Parathyroid adenoma (tissue), 2 donors: ENCODE measurements around the gene CSPG5.

Experiments
- H2AFZ ChIP-seq: fragments of 300-600 bp; sonication (generic); one replicate; pipeline ENCODE4 v1.7.0; 2017; ENCODE audit warnings: antibody characterized with exemption, mild to moderate bottlenecking
- H3K27ac ChIP-seq: fragments of 300-600 bp; sonication (generic); one replicate; pipeline ENCODE4 v1.7.0; 2017
- H3K27me3 ChIP-seq: fragments of 300-600 bp; sonication (generic); one replicate; pipeline ENCODE4 v1.7.0; 2017; ENCODE audit warnings: low read length; ENCODE audit not compliant: control insufficient read depth, insufficient read depth
- H3K36me3 ChIP-seq: fragments of 300-600 bp; sonication (generic); one replicate; pipeline ENCODE4 v1.7.0; 2017; ENCODE audit warnings: low read length; ENCODE audit not compliant: control insufficient read depth, insufficient read depth
- H3K4me1 ChIP-seq: fragments of 300-600 bp; sonication (generic); one replicate; pipeline ENCODE4 v1.7.0; 2017; ENCODE audit warnings: control low read depth
- H3K4me2 ChIP-seq: fragments of 300-600 bp; sonication (generic); one replicate; pipeline ENCODE4 v1.7.0; 2017; ENCODE audit warnings: low read length
- H3K4me3 ChIP-seq: fragments of 300-600 bp; sonication (generic); one replicate; pipeline ENCODE4 v1.7.0; 2017; ENCODE audit warnings: low read depth, low read length
- H3K79me2 ChIP-seq: fragments of 300-600 bp; sonication (generic); one replicate; pipeline ENCODE4 v1.7.0; 2017; ENCODE audit warnings: control low read depth
- H3K9ac ChIP-seq: fragments of 300-600 bp; sonication (generic); one replicate; pipeline ENCODE4 v1.7.0; 2017; ENCODE audit warnings: mild to moderate bottlenecking
- H3K9me3 ChIP-seq: fragments of 300-600 bp; sonication (generic); one replicate; pipeline ENCODE4 v1.7.0; 2017; ENCODE audit warnings: low read length; ENCODE audit not compliant: control insufficient read depth
- TF ChIP-seq, protein P1 (sequence below): fragments of 300-600 bp; sonication (generic); IDR thresholded peaks from one replicate; pipeline ENCODE4 v1.7.0; 2017; ENCODE audit warnings: antibody characterized with exemption, mild to moderate bottlenecking
- donor health status: primary hyperparathyroidism.

CSPG5 gene

DNA sequence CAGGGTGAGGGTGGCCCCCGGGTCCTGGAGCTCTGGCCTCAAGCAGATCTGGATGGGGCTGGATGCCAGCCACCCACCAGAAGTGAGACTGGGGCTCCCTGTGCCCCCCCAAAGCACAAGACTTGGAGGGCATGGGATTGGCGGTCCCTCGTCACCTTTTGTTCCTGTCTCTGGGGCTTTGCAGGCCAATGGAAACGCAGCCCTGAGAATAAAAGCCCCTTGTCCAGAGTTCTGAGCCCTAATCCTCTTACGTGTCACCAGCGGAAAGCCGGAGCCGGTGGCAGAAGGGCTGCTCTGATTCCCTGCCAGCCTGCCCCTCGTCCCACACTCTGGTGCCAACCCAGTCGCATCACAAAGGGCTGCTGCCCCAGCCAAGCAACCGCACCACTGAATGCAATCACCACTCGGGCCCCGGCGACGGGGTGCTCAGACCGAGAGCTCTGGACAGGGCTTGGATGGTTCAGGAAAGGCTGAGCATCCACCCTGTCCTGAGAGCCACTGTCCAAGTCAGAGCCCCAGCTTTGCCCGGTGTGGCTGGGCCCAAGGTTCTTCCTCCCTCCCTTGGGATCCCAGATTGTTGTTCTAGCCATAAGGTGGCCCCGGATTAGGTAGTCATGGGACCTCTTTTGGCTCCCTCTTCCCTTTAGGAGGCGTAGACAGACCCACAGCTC lies 42.3 kb downstream of the CSPG5 start:
- no peak overlapping the region for H2AFZ ChIP-seq
- TF ChIP-seq, protein P1, sequence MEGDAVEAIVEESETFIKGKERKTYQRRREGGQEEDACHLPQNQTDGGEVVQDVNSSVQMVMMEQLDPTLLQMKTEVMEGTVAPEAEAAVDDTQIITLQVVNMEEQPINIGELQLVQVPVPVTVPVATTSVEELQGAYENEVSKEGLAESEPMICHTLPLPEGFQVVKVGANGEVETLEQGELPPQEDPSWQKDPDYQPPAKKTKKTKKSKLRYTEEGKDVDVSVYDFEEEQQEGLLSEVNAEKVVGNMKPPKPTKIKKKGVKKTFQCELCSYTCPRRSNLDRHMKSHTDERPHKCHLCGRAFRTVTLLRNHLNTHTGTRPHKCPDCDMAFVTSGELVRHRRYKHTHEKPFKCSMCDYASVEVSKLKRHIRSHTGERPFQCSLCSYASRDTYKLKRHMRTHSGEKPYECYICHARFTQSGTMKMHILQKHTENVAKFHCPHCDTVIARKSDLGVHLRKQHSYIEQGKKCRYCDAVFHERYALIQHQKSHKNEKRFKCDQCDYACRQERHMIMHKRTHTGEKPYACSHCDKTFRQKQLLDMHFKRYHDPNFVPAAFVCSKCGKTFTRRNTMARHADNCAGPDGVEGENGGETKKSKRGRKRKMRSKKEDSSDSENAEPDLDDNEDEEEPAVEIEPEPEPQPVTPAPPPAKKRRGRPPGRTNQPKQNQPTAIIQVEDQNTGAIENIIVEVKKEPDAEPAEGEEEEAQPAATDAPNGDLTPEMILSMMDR: no peak
- no peaks in the 10 kb centered on the region for H3K9me3 ChIP-seq
- H3K4me2 ChIP-seq: no peak overlapping the region
- H3K36me3 ChIP-seq: no peaks in the 10 kb centered on the region
- H3K4me3 ChIP-seq: no peak overlapping the region
- H3K79me2 ChIP-seq: no peaks in the 10 kb centered on the region
- no peaks in the 10 kb centered on the region for H3K27me3 ChIP-seq
- H3K27ac ChIP-seq: no peak overlapping the region
- H3K4me1 ChIP-seq: no peaks in the 10 kb centered on the region
- H3K9ac ChIP-seq: no peak overlapping the region

DNA sequence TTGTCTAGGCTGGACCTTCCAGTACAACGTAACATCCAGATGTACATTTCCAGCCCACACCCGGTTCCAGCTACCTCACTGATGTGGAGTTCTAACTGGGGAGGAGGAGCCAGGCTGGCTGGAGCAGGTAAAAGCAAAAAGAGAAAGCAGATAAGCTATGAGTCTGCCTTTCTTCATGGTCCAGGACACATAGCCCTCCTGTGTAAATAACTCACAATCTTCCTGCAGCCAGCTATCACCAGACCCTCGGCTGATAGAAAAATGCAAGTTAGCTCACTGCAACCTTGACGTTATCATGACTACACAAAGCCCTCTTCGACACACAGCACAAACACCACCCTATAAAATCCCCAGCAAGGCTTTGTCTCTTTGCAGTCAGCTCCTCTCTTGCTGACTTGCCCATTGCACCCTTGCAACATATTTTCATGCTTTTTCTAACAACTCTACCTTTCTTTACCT lies 44.6 kb downstream of the CSPG5 start:
- Histone ChIP-seq H3K4me1 (no peaks in the 10 kb centered on the region), H3K27ac (no peak overlapping the region), H3K79me2 (no peaks in the 10 kb centered on the region), H3K36me3 (no peaks in the 10 kb centered on the region), H3K9me3 (no peaks in the 10 kb centered on the region), H2AFZ (no peak overlapping the region), H3K4me3 (no peak overlapping the region), H3K4me2 (no peak overlapping the region), H3K9ac (no peak overlapping the region), H3K27me3 (no peaks in the 10 kb centered on the region)
- TF ChIP-seq, protein P1: no peak

DNA sequence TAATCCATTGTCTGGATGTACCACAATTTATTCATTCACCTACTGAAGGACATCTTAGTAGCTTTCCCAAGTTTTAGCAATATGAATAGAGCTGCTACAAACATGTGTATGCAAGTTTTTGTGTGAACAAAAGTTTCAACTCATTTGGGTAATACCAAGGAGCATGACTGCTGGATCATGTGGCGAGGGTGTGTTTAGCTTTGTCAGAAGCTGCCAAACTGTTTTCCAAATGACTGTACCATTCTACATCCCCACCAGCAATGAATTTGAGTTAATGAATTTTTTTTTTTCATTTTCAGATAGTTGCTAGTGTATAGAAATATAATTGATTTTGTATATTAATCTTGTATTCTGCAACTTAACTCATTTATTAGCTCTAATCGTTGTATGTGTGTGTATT lies 45.2 kb downstream of the CSPG5 start:
- Histone ChIP-seq H3K9me3 (no peaks in the 10 kb centered on the region), H3K4me2 (no peak overlapping the region), H2AFZ (no peak overlapping the region), H3K9ac (no peak overlapping the region), H3K27me3 (no peaks in the 10 kb centered on the region), H3K36me3 (no peaks in the 10 kb centered on the region), H3K4me1 (no peaks in the 10 kb centered on the region), H3K4me3 (no peak overlapping the region), H3K27ac (no peak overlapping the region), H3K79me2 (no peaks in the 10 kb centered on the region)
- TF ChIP-seq, protein P1: no peak

DNA sequence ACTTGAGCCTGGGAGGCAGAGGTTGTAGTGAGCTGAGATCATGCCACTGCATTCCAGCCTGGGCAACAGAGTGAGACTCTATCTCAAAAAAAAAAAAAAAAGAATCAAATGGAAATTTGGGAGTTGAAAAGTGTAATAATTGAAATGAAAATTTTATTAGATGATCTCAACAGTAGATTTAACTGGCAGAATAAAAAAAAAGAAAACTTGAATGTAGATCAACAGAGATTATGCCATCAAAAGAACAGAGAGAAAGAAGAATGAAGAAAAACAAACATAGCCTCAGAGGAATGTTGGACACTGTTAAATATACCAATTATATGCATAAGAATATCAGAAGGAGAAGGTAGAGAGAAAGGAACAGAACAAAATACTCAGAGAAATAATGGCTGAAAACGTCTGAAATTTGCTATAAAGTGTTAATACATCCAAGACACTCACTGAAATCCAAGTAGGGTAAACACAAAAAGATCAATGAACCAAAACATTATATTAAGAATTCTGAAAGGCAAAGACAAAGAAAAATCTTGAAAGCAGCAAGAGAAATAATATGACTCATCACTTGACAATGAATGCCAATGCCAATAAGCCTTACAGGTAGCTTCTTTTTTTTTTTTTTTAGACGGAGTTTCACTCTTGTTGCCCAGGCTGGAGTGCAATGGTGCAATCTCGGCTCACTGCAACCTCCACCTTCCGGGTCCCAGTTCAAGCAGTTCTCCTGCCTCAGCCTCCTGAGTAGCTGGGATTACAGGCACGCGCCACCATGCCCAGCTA lies 50.5 kb downstream of the CSPG5 start:
- TF ChIP-seq, protein P1: no peak
- no peak overlapping the region for H3K4me2 ChIP-seq
- no peak overlapping the region for H3K27ac ChIP-seq
- no peaks in the 10 kb centered on the region for H3K4me1 ChIP-seq
- H3K79me2 ChIP-seq: no peaks in the 10 kb centered on the region
- H3K9ac ChIP-seq: no peak overlapping the region
- H3K36me3 ChIP-seq: no peaks in the 10 kb centered on the region
- H2AFZ ChIP-seq: no peak overlapping the region
- no peaks in the 10 kb centered on the region for H3K9me3 ChIP-seq
- H3K27me3 ChIP-seq: no peaks in the 10 kb centered on the region
- no peak overlapping the region for H3K4me3 ChIP-seq
